ENCODE data around the gene RNF166.

Gene RNF166

GRCh38 chr16:88732172-88732960 lies 26.2 kb upstream of the RNF166 start:
- ChIA-PET POLR2A (no interaction called here), CTCF (interaction anchor here (1.6 kb wide), 1 partner anchor 11 kb away, joined by 6 read pairs; no protein-coding TSS in a partner anchor)
- DNase-seq (ENCODE audit: extremely low spot score), result no peak
- TF ChIP-seq CTCF (IDR thresholded peaks at IDR 0.05; ENCODE audit: control extremely low read depth, extremely low read depth, low read depth, missing control alignments), result no peak

GRCh38 chr16:88731699-88732098 lies 25.5 kb upstream of the RNF166 start:
- DNase-seq (ENCODE audit: extremely low spot score), result no peak
- ChIA-PET CTCF (no interaction called here), POLR2A (no interaction called here)
- no peak for TF ChIP-seq CTCF (IDR thresholded peaks at IDR 0.05; ENCODE audit: control extremely low read depth, extremely low read depth, low read depth, missing control alignments)

- TF ChIP-seq CTCF (IDR thresholded peaks at IDR 0.05; ENCODE audit: control extremely low read depth, extremely low read depth, low read depth, missing control alignments), result no peak
- no peak for DNase-seq (ENCODE audit: extremely low spot score)
- CTCF ChIA-PET, result no interaction called here
- POLR2A ChIA-PET, result interaction anchor here (0.6 kb wide), 1 partner anchor 89 kb away, joined by 4 read pairs; no protein-coding TSS in a partner anchor
Observed at GRCh38 chr16:88730632-88731607, 24.7 kb upstream of the RNF166 start.

GRCh38 chr16:88727871-88728270 lies 21.7 kb upstream of the RNF166 start:
- DNase-seq (ENCODE audit: extremely low spot score), result no peak
- TF ChIP-seq CTCF (IDR thresholded peaks at IDR 0.05; ENCODE audit: control extremely low read depth, extremely low read depth, low read depth, missing control alignments), result no peak
- CTCF ChIA-PET, result interaction anchor here (1.2 to 1.4 kb wide), 2 partner anchors 10 to 16 kb away, joined by 3 to 5 read pairs; no protein-coding TSS in a partner anchor
- POLR2A ChIA-PET, result no interaction called here

- no peak for DNase-seq (ENCODE audit: extremely low spot score)
- ChIA-PET CTCF (interaction anchor here (1.1 to 1.4 kb wide), 3 partner anchors 10 to 16 kb away, joined by 3 to 5 read pairs (median 5); no protein-coding TSS in a partner anchor), POLR2A (no interaction called here)
- no peak for TF ChIP-seq CTCF (IDR thresholded peaks at IDR 0.05; ENCODE audit: control extremely low read depth, extremely low read depth, low read depth, missing control alignments)
Observed at GRCh38 chr16:88726981-88727380, 20.8 kb upstream of the RNF166 start.

- POLR2A ChIA-PET, result no interaction called here
- no peak for DNase-seq (ENCODE audit: extremely low spot score)
- CTCF ChIA-PET, result interaction anchor here (1.1 kb wide), 1 partner anchor 11 kb away, joined by 5 read pairs; no protein-coding TSS in a partner anchor
- no peak for TF ChIP-seq CTCF (IDR thresholded peaks at IDR 0.05; ENCODE audit: control extremely low read depth, extremely low read depth, low read depth, missing control alignments)
Observed at GRCh38 chr16:88726408-88726749, 20.2 kb upstream of the RNF166 start.
